Measurements from ENCODE around the gene TECPR1.

DNA sequence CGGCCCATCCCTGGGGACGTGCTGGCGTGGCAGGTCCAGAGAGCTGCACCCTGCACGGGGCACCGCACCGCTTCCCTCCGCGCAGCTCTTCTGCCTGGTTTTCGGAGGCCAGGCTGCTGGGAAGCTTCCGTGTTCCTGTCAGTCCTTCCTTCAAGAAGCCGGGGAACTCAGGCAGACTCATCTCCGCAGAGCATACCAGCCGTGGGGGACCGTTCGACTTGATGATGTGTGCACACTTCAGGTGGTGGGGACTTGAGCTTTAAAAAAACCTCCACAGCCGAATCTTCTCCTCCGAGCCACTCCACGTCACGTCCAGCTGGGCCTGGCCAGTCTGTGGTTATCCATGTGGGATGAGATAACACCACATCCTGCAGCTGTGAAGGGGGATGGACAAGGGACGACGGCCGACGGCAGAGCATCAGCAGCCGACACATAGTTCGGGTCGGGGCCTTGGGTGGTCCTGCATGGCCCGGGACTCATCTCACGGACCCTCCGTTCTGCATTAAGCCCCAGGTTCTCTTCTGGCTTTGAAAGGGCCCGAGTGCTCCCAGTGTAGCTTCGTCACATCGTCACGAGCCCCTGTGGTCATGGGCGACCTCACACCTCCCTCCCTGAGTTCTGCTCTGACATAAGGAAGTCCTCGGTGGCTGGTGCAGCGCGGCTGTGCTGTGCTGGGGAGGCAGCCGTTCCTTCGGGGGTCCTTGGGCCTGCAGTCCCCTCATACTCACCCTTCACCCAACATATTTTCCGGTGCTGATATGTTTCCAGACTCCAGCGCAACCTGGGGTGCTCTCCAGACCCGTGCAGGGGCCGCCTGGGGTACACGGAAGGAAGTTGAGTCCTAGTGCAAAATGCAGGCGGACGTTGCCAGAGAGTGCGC, 45.3 kb downstream of the TECPR1 start:
- TF ChIP-seq, protein P1, sequence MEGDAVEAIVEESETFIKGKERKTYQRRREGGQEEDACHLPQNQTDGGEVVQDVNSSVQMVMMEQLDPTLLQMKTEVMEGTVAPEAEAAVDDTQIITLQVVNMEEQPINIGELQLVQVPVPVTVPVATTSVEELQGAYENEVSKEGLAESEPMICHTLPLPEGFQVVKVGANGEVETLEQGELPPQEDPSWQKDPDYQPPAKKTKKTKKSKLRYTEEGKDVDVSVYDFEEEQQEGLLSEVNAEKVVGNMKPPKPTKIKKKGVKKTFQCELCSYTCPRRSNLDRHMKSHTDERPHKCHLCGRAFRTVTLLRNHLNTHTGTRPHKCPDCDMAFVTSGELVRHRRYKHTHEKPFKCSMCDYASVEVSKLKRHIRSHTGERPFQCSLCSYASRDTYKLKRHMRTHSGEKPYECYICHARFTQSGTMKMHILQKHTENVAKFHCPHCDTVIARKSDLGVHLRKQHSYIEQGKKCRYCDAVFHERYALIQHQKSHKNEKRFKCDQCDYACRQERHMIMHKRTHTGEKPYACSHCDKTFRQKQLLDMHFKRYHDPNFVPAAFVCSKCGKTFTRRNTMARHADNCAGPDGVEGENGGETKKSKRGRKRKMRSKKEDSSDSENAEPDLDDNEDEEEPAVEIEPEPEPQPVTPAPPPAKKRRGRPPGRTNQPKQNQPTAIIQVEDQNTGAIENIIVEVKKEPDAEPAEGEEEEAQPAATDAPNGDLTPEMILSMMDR (IDR thresholded peaks at IDR 0.05 in 4 of 5, conservative IDR thresholded peaks at IDR 0.05 in 1 of 5): no peak
- TF ChIP-seq POLR2A (IDR thresholded peaks at IDR 0.05): no peak
